GM23248 (cell line): ENCODE results near the gene RET. TPM values are rescaled to one million over a fixed set of nuclear protein-coding genes. Genes with fewer than 3 reads are reported as not detected.

Experiments
- DNase-seq: peaks from one replicate; pipeline ENCODE4 v3.0.0-alpha.2; 2015
- H2AFZ ChIP-seq: fragments of 200-600 bp; sonication (generic); 2 replicates; pipeline ENCODE4 v1.6.1; 2016; ENCODE audit warnings: antibody characterized with exemption
- H3F3A ChIP-seq: fragments of 200-600 bp; sonication (generic); 2 replicates; pipeline ENCODE4 v1.6.1; 2016; ENCODE audit warnings: mild to moderate bottlenecking, antibody characterized with exemption, mixed run types; ENCODE audit not compliant: insufficient read depth
- H3K27ac ChIP-seq: fragments of 200-600 bp; sonication (generic); 2 replicates; pipeline ENCODE4 v1.5.1; 2016; ENCODE audit warnings: mild to moderate bottlenecking
- H3K27me3 ChIP-seq: fragments of 200-600 bp; sonication (generic); replicated peaks from 2 replicates; pipeline ENCODE4 v1.6.1; 2016; ENCODE audit warnings: mild to moderate bottlenecking; ENCODE audit not compliant: insufficient read depth
- H3K36me3 ChIP-seq: fragments of 200-600 bp; sonication (generic); 2 replicates; pipeline ENCODE4 v1.6.1; 2016; ENCODE audit warnings: low read depth, mild to moderate bottlenecking
- H3K4me1 ChIP-seq: fragments of 200-600 bp; sonication (generic); 2 replicates; pipeline ENCODE4 v1.6.1; 2016; ENCODE audit warnings: mild to moderate bottlenecking; ENCODE audit not compliant: insufficient read depth
- H3K4me2 ChIP-seq: fragments of 200-600 bp; sonication (generic); one replicate; pipeline ENCODE4 v1.6.1; 2016; ENCODE audit warnings: mild to moderate bottlenecking; ENCODE audit not compliant: unreplicated experiment
- H3K4me3 ChIP-seq: fragments of 200-600 bp; sonication (generic); 2 replicates; pipeline ENCODE4 v1.5.1; 2016; ENCODE audit warnings: mild to moderate bottlenecking
- H3K79me2 ChIP-seq: fragments of 200-600 bp; sonication (generic); 2 replicates; pipeline ENCODE4 v1.6.1; 2016; ENCODE audit warnings: mild to moderate bottlenecking; ENCODE audit not compliant: insufficient read depth
- H3K9ac ChIP-seq: fragments of 200-600 bp; sonication (generic); 2 replicates; pipeline ENCODE4 v1.6.1; 2016; ENCODE audit warnings: mild to moderate bottlenecking
- H3K9me2 ChIP-seq: fragments of 200-600 bp; sonication (generic); 2 replicates; pipeline ENCODE4 v1.6.1; 2016; ENCODE audit warnings: mixed run types, mild to moderate bottlenecking, moderate library complexity; ENCODE audit not compliant: insufficient read depth
- H3K9me3 ChIP-seq: fragments of 200-600 bp; sonication (generic); one replicate; pipeline ENCODE4 v1.6.1; 2017; ENCODE audit warnings: low read depth
- H4K20me1 ChIP-seq: fragments of 200-600 bp; sonication (generic); 2 replicates; pipeline ENCODE4 v1.6.0; 2016; ENCODE audit not compliant: insufficient read depth
- EZH2 ChIP-seq: fragments of 200-600 bp; sonication (generic); IDR thresholded peaks from 2 replicates; pipeline ENCODE4 v1.6.1; 2018; ENCODE audit warnings: antibody characterized with exemption, mild to moderate bottlenecking; ENCODE audit not compliant: insufficient read depth, poor library complexity, severe bottlenecking
- EZH2phosphoT487 ChIP-seq: fragments of 200-600 bp; sonication (generic); IDR thresholded peaks from 2 replicates; pipeline ENCODE4 v1.6.1; 2018; ENCODE audit warnings: antibody characterized with exemption, moderate library complexity, mild to moderate bottlenecking, low read depth; ENCODE audit not compliant: insufficient read depth
- WGBS, 2 experiments: methylation state at CpG; one replicate each; pipeline ENCODE4 v1.1.6; 2015 to 2017; ENCODE audit warnings: low lambda C conversion rate in 2 of 2, low coverage in 1 of 2; ENCODE audit errors: missing lambda C conversion rate in 2 of 2; 5-methylcytosine and 5-hydroxymethylcytosine counted together
- in situ Hi-C: fragments of 300-500 bp; cut with MboI; formaldehyde crosslinking; loops from 2 replicates; pipeline ENCODE4 v1.15.0; 2020
- polyA plus RNA-seq: library from polyadenylated mRNA; unstranded; fragments of >200 nt; fragmentation: Nextera tagmentation; extraction: Ambion mirVana; gene quantifications from 2 replicates; pipeline ENCODE4 v1.2.1, GENCODE V29; 2016
- total RNA-seq: library from RNA; depleted of rRNA; stranded (reverse); fragments of >200 nt; shearing (Covaris generic); gene quantifications from 2 replicates; pipeline ENCODE4 v1.2.3, GENCODE V29; 2014

The RET gene
- total and polyA plus RNA-seq, 2 experiments from 2014 or later: not detected

DNA sequence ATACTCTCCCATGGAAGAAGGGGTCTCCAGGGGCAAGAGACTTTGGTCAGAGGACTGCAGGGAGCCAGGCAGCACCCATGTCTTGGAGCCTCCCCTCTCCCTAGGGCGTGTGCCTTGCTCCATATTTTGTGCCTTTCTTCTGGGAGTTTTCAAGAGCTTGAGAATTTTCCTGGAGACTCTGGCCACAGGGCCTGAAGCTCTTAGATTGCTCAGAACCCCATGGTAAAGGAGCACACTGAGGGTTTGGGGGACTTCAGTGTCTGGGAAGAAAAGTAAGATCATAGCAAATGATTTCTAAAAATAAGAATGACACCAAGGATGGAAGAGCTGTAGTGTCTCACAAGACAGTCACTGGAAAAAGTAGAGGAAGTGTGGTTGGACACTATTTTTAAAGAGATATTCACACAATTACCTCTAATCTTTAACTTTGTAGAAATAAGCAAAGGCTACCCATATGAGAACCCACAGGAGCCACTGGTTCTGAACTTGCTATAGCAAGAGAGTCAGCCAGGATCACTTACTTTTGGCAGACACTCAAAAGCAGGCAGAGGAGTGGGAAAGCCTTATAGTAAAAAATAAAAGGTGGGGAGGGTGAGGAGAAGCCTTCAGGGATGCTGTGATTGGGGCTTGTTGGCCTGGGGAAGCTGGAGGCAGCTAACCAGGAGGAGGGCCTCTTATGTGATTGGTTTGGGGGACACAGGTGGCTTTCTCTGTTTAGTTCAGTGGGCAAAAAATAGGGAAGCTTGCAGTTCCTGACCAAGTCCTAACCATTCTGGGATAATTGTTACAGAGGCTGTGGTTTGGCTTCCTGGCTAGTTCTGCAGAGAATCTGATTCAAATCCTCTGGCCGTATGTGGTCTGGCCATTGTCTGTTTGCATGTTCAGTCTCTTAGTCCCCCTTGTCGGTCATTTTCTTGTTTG lies 56.3 kb downstream of the RET start:
- in situ Hi-C loops: no loop called here
- no peaks in the 10 kb centered on the region for H3K9me2 ChIP-seq
- WGBS, 2 experiments: 73 to 75% methylated on average over 3 of the region's 3 CpGs
- DNase-seq: no peak
- H3K27me3 ChIP-seq: no peaks in the 10 kb centered on the region
- no peak overlapping the region for H3K4me3 ChIP-seq
- no peak overlapping the region for H3K4me2 ChIP-seq
- no peaks in the 10 kb centered on the region for H3K9me3 ChIP-seq
- peaks cover 11% of the 10 kb centered on the region for H3F3A ChIP-seq
- no peak overlapping the region for H2AFZ ChIP-seq
- H3K36me3 ChIP-seq: no peaks in the 10 kb centered on the region
- H3K27ac ChIP-seq: no peak overlapping the region
- H3K4me1 ChIP-seq: peaks cover 25% of the 10 kb centered on the region
- H4K20me1 ChIP-seq: no peaks in the 10 kb centered on the region
- TF ChIP-seq EZH2 (no peak), EZH2phosphoT487 (no peak)
- no peak overlapping the region for H3K9ac ChIP-seq
- peaks cover 9% of the 10 kb centered on the region for H3K79me2 ChIP-seq

- no peak for DNase-seq
- no peak overlapping the region for H3K4me3 ChIP-seq
- TF ChIP-seq EZH2 (no peak), EZH2phosphoT487 (no peak)
- H3K27me3 ChIP-seq: no peaks in the 10 kb centered on the region
- no peaks in the 10 kb centered on the region for H3K36me3 ChIP-seq
- no peaks in the 10 kb centered on the region for H3K9me2 ChIP-seq
- WGBS, 2 experiments: 80 to 89% methylated on average over 5 of the region's 5 CpGs
- H2AFZ ChIP-seq: no peak overlapping the region
- H4K20me1 ChIP-seq: 0 out of 2 replicates have a peak, but pooled peaks cover 2% of the 10 kb centered on the region
- in situ Hi-C loops: no loop called here
- H3K9me3 ChIP-seq: no peaks in the 10 kb centered on the region
- H3K9ac ChIP-seq: no peak overlapping the region
- peaks cover 16% of the 10 kb centered on the region for H3K79me2 ChIP-seq
- no peak overlapping the region for H3K27ac ChIP-seq
- peaks cover 18% of the 10 kb centered on the region for H3F3A ChIP-seq
- H3K4me1 ChIP-seq: peaks cover 17% of the 10 kb centered on the region
- H3K4me2 ChIP-seq: no peak overlapping the region
Measured at GRCh38 chr10:43134126-43134905, 57.4 kb downstream of the RET start.

DNA sequence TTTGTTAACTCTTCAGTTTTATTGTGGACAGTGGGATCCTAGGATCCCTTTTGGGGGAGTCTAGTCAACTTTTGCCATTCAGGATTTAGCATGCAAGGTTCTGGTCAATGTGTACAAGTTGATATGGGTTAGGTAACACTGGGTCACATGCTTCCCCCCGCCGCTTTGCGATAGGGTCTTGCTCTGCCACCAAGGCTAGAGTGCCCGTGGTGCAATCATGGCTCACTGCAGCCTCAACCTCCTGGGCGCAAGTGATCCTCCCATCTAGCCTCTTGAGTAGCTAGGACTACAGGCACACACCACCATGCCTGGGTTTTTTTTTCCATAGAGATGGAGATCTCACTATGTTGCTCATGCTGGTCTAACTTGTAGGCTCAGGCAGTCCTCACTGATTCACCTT lies 58.2 kb downstream of the RET start:
- in situ Hi-C loops: no loop called here
- no peak overlapping the region for H3K4me3 ChIP-seq
- no peak for TF ChIP-seq EZH2phosphoT487
- TF ChIP-seq EZH2: no peak
- no peaks in the 10 kb centered on the region for H3K9me3 ChIP-seq
- peaks cover 19% of the 10 kb centered on the region for H3F3A ChIP-seq
- no peaks in the 10 kb centered on the region for H3K27me3 ChIP-seq
- no peak overlapping the region for H3K4me2 ChIP-seq
- 99 to 100% methylated on average over 5 of the region's 5 CpGs for WGBS, 2 experiments
- no peak overlapping the region for H2AFZ ChIP-seq
- DNase-seq: no peak
- no peaks in the 10 kb centered on the region for H3K36me3 ChIP-seq
- H3K9me2 ChIP-seq: no peaks in the 10 kb centered on the region
- 0 out of 2 replicates have a peak, but pooled peaks cover 9% of the 10 kb centered on the region for H4K20me1 ChIP-seq
- H3K4me1 ChIP-seq: peaks cover 18% of the 10 kb centered on the region
- H3K79me2 ChIP-seq: peaks cover 23% of the 10 kb centered on the region
- H3K9ac ChIP-seq: no peak overlapping the region
- H3K27ac ChIP-seq: no peak overlapping the region

- H3K4me2 ChIP-seq: no peak overlapping the region
- H3K4me3 ChIP-seq: no peak overlapping the region
- no peak for TF ChIP-seq EZH2
- no peak for TF ChIP-seq EZH2phosphoT487
- no peak overlapping the region for H3K27ac ChIP-seq
- in situ Hi-C loops: no loop called here
- 0 out of 2 replicates have a peak, but pooled peaks cover 10% of the 10 kb centered on the region for H4K20me1 ChIP-seq
- no peak for DNase-seq
- H3K9me2 ChIP-seq: no peaks in the 10 kb centered on the region
- 74 to 89% methylated on average over 2 of the region's 2 CpGs for WGBS, 2 experiments
- H2AFZ ChIP-seq: no peak overlapping the region
- no peaks in the 10 kb centered on the region for H3K36me3 ChIP-seq
- peaks cover 27% of the 10 kb centered on the region for H3K79me2 ChIP-seq
- H3K9me3 ChIP-seq: no peaks in the 10 kb centered on the region
- no peak overlapping the region for H3K9ac ChIP-seq
- peaks cover 20% of the 10 kb centered on the region for H3F3A ChIP-seq
- H3K27me3 ChIP-seq: no peaks in the 10 kb centered on the region
- H3K4me1 ChIP-seq: peaks cover 23% of the 10 kb centered on the region
Measured at GRCh38 chr10:43135656-43136055, 58.8 kb downstream of the RET start.
